WERI-Rb-1 (cell line): ENCODE measurements around the gene GZMM.

Source experiments
- DNase-seq: peaks from one replicate; pipeline ENCODE4 v3.0.0-alpha.2; 2020
- H3K27ac ChIP-seq: fragments of 250-450 bp; sonication (Bioruptor Pico); 2 replicates; pipeline ENCODE4 v1.5.1; 2020; ENCODE audit warnings: mild to moderate bottlenecking, moderate library complexity
- H3K27me3 ChIP-seq: fragments of 250-450 bp; sonication (Bioruptor Pico); 2 replicates; pipeline ENCODE4 v1.5.1; 2021; ENCODE audit warnings: mild to moderate bottlenecking, low read depth, moderate library complexity; ENCODE audit not compliant: insufficient read depth, severe bottlenecking
- H3K36me3 ChIP-seq: fragments of 250-450 bp; sonication (Bioruptor Pico); 2 replicates; pipeline ENCODE4 v1.5.1; 2020; ENCODE audit warnings: mild to moderate bottlenecking, moderate library complexity
- H3K4me3 ChIP-seq: 2 replicates; pipeline ENCODE4 v1.5.1; 2011; ENCODE audit warnings: low read depth, mild to moderate bottlenecking, control low read depth, low read length
- H3K9me3 ChIP-seq: fragments of 250-450 bp; sonication (Bioruptor Pico); 2 replicates; pipeline ENCODE4 v1.5.1; 2021; ENCODE audit warnings: mild to moderate bottlenecking, moderate library complexity; ENCODE audit not compliant: severe bottlenecking
- TF ChIP-seq, protein P1 (sequence below): IDR thresholded peaks from 2 replicates; pipeline ENCODE4 v1.5.1; 2011; ENCODE audit warnings: low read depth, mild to moderate bottlenecking, control low read depth, inconsistent platforms, low read length

GZMM gene

DNA sequence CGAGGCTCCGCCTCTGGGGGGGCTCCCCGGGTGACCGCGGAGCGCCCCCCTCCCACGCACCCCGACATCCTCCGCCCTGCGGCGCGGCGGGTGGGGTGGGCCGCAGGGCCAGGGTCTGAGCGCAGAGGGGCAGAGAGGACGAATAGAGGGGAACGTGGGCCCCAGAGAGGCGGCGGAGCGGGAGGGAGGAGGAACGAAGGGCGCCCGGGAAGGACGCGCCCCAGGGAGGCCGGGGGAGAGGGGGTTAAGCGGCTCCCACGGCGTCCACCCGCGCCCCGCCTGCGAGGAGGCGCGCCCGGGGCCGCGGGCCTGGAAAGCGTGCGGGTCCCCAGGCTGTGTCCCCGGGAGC lies 46.9 kb downstream of the GZMM start:
- TF ChIP-seq, protein P1, sequence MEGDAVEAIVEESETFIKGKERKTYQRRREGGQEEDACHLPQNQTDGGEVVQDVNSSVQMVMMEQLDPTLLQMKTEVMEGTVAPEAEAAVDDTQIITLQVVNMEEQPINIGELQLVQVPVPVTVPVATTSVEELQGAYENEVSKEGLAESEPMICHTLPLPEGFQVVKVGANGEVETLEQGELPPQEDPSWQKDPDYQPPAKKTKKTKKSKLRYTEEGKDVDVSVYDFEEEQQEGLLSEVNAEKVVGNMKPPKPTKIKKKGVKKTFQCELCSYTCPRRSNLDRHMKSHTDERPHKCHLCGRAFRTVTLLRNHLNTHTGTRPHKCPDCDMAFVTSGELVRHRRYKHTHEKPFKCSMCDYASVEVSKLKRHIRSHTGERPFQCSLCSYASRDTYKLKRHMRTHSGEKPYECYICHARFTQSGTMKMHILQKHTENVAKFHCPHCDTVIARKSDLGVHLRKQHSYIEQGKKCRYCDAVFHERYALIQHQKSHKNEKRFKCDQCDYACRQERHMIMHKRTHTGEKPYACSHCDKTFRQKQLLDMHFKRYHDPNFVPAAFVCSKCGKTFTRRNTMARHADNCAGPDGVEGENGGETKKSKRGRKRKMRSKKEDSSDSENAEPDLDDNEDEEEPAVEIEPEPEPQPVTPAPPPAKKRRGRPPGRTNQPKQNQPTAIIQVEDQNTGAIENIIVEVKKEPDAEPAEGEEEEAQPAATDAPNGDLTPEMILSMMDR = no peak
- Histone ChIP-seq H3K27me3 (peaks cover 52% of the 10 kb centered on the region), H3K36me3 (no peaks in the 10 kb centered on the region), H3K4me3 (no peak overlapping the region), H3K27ac (no peak overlapping the region), H3K9me3 (no peaks in the 10 kb centered on the region)
- DNase-seq = no peak

DNA sequence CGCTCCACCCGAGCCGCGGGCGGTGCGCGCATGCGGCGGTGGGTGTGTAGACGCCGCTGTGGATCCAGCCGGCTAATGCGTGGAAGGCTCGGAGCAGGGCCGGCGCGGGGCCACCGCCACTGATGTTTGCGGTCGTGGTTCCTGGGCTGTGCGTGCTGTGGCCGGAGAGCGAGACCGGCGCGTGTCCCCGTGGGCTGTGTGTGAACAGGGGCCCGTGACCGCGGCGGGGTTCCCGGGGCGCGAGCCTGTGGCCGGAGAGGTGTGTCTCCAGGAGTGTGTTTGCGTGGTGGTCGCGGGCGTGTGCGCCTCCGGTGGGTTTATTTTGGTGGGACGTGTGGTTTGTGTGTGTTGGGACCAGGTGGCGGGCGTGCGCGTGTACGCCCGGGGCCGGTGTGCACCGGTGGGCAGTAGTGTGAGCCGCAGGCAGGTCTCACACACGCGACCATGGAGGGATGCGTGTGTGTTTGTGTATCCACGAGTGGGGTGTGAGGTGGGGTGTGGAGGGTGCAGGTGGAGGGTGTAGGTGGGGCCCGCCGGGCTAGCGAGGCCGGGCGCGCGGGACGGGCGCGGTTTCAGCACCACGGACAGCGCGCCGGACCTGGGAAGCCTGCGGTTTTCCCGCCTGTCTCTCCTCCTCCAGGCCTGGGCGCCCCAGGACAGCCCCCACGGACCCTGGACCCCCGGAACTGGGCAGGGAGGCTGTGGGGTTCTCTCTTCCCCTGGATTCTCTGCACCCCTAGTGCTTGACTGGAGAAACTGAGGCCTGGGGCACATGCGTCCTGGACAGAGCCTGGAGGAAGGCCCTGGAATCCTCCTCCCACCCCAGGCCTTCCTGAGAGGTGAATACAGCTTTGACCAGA lies 47.5 kb downstream of the GZMM start:
- no peak for DNase-seq
- no peak overlapping the region for H3K27ac ChIP-seq
- no peaks in the 10 kb centered on the region for H3K9me3 ChIP-seq
- no peaks in the 10 kb centered on the region for H3K36me3 ChIP-seq
- no peak overlapping the region for H3K4me3 ChIP-seq
- TF ChIP-seq, protein P1 = no peak
- peaks cover 58% of the 10 kb centered on the region for H3K27me3 ChIP-seq

DNA sequence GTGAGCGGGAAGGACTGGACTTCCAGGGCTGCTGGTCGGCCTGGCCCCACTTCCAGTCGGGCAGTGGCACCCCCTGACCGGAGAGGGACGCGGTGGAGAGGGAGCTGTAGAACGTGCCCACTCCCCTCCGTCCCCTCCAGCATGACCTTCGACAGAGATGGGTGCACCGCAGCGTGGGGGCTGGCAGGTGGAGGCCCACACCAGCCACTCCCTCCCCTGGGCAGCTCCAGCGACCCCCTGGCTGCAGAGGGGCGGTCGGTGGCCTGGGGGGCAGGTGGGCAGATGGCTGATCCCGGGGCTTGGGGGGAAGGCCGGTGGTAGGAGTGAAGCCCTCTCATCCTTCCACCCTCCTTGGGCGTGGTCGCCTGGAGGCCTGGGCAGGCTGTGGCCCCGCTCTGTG lies 48.2 kb downstream of the GZMM start:
- Histone ChIP-seq H3K4me3 (no peak overlapping the region), H3K27me3 (peaks cover 65% of the 10 kb centered on the region), H3K27ac (no peak overlapping the region), H3K36me3 (no peaks in the 10 kb centered on the region), H3K9me3 (no peaks in the 10 kb centered on the region)
- no peak for DNase-seq
- TF ChIP-seq, protein P1 = no peak

DNA sequence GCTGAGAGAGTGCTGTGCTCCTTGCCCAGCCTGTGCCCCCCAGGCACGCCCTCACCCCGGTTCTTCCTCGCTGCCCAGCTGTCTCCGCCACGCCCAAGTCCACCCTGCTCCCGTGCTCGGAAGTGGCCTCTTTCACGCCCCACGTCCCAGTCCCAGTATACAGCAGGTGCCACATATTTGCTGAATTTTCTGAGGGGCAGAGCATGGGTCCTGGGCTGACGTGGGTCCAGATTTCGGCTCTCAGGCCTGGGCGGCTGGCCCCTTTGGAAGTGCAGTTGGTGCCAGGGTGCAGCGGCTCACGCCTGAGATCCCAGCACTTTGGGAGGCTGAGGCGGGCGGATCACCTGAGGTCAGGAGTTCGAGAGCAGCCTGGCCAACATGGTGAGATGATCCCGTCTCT lies 49.2 kb downstream of the GZMM start:
- peaks cover 3% of the 10 kb centered on the region for H3K9me3 ChIP-seq
- H3K27ac ChIP-seq = no peak overlapping the region
- no peak for DNase-seq
- H3K36me3 ChIP-seq = no peaks in the 10 kb centered on the region
- TF ChIP-seq, protein P1 = no peak
- no peak overlapping the region for H3K4me3 ChIP-seq
- H3K27me3 ChIP-seq = peaks cover 64% of the 10 kb centered on the region

DNA sequence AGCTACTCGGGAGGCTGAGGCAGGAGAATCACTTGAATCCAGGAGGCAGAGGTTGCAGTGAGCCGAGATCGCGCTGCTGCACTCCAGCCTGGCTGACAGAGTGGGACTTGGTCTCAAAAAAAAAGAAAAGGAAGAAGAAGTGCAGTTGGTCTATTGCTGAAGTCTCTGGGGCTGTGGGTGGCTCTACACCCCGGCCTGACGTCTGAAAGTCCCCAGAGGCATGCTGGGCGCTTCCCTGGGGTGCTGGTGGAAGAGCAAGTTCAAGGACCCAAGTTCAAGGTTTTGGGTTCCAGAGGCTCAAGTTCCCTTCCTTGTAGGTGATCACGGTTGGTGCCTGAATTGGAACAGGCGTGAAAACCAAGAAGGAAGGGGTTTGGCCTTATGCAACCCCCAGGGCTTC lies 49.7 kb downstream of the GZMM start:
- Histone ChIP-seq H3K27ac (no peak overlapping the region), H3K27me3 (peaks cover 63% of the 10 kb centered on the region), H3K36me3 (no peaks in the 10 kb centered on the region), H3K4me3 (no peak overlapping the region), H3K9me3 (peaks cover 3% of the 10 kb centered on the region)
- TF ChIP-seq, protein P1 = no peak
- no peak for DNase-seq
